GM21528 (cell line): ENCODE results near the gene NYNRIN.
"Not testable (repeated sequence)": the region's sequence is repeated elsewhere in the genome, so short reads cannot be mapped to it uniquely, and the experiment has no call there.

Experiments
- ATAC-seq: cut with Tn5 transposase; IDR thresholded peaks from one replicate; pipeline ENCODE4 v1.9.1; 2021; ENCODE audit warnings: mild to moderate bottlenecking, moderate library complexity; ENCODE audit not compliant: unreplicated experiment, low FRiP score

NYNRIN gene

DNA sequence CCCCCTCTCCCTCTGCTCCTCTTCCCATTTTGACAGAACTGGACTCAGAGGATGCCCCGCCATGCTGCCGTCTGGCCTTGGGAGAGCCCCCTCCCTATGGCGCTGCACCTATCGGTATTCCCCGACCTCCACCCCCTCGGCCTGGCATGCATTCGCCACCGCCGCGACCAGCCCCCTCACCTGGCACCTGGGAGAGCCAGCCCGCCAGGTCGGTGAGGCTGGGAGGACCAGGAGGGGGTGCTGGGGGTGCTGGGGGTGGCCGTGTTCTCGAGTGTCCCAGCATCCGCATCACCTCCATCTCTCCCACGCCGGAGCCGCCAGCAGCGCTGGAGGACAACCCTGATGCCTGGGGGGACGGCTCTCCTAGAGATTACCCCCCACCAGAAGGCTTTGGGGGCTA, 29.3 kb upstream of the NYNRIN start:
- no peak for ATAC-seq

DNA sequence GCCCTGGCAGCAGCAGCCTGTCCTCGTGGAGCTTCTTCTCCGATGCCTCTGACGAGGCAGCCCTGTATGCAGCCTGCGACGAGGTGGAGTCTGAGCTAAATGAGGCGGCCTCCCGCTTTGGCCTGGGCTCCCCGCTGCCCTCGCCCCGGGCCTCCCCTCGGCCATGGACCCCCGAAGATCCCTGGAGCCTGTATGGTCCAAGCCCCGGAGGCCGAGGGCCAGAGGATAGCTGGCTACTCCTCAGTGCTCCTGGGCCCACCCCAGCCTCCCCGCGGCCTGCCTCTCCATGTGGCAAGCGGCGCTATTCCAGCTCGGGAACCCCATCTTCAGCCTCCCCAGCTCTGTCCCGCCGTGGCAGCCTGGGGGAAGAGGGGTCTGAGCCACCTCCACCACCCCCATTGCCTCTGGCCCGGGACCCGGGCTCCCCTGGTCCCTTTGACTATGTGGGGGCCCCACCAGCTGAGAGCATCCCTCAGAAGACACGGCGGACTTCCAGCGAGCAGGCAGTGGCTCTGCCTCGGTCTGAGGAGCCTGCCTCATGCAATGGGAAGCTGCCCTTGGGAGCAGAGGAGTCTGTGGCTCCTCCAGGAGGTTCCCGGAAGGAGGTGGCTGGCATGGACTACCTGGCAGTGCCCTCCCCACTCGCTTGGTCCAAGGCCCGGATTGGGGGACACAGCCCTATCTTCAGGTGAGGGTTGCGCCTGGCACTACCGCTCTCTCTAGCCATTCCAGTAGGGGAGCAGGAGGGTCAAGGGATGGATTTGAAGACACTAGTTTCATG, 28.7 kb upstream of the NYNRIN start:
- no peak for ATAC-seq

DNA sequence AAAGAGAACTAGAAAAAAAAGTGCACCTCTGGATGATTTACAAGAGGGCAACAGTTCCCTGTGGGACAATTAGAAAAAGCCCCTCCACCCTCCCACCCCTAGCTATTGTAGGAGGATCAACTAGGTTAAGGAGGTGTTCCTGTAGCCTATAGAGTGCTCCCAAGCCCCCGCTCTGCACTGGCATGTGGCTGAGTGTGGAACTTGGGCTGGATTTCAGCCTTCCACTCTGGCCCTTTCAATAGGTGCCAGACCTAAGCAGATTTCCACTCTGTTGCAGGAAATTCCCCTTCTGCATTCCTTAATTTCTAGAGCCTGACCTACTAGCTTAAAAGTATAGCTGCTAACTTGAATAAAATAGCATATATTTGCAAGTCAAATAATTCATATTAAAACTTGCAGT, 28.1 kb upstream of the NYNRIN start:
- ATAC-seq, result no peak

DNA sequence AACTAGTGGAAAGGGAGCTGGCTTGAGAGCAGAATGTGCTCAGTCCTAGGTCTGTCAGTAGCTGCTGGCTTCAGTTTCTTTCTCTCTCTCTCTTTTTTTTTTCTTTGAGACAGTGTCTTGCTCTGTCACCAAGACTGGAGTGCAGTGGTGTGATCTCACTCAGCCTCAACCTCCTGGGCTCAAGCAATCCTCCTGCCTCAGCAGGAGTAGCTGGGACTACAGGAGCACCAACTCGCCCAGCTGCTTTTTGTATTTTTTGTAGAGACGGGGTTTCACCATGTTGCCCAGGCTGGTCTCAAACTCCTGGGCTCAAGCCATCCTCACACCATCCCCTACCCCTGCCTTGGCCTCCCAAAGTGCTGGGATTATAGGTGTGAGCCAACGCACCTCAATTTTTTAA, 27.2 kb upstream of the NYNRIN start:
- ATAC-seq, result not testable (repeated sequence)

DNA sequence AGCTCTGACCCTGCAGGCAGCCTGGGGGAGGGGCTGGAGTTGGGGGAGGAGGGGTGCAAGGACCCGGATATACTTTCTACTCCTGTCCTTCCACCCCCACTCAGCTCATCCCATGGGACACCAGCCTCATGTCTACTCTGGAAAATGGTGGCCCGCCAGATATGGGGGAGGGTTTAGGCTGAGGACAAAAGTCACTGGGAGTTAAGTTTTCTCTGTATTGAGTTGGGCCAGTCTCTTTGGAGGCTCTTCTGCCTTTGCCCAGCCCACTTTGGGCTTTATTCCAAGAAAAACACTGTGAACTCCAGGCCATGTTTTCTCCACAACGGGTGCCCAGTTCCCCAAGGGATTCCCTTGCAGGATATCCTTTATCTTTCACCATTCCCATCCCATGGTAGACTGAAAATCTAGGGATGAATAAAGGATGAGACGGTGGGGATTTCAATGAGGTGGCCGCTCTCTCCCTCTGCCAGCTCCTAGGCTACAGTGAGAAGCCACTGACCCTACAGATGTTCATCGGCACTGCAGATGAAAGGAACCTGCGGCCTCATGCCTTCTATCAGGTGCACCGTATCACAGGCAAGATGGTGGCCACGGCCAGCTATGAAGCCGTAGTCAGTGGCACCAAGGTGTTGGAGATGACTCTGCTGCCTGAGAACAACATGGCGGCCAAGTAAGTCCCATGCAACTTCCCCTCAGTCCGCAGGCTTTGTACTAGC, 25.9 kb upstream of the NYNRIN start:
- no peak for ATAC-seq

DNA sequence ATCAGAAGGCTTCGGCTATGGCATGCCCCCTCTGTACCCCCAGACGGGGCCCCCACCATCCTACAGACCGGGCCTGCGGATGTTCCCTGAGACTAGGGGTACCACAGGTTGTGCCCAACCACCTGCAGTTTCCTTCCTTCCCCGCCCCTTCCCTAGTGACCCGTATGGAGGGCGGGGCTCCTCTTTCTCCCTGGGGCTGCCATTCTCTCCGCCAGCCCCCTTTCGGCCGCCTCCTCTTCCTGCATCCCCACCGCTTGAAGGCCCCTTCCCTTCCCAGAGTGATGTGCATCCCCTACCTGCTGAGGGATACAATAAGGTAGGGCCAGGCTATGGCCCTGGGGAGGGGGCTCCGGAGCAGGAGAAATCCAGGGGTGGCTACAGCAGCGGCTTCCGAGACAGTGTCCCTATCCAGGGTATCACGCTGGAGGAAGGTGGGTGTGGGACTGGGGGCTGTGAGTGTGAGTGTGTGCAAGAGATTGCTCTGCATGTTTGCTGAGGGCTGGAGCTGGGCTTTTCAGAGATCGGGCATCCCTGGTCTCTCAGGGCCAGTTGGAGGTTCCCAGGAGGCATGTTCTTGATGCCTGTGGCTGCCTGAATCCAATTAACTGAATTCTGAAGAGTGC, 22.2 kb upstream of the NYNRIN start:
- no peak for ATAC-seq

DNA sequence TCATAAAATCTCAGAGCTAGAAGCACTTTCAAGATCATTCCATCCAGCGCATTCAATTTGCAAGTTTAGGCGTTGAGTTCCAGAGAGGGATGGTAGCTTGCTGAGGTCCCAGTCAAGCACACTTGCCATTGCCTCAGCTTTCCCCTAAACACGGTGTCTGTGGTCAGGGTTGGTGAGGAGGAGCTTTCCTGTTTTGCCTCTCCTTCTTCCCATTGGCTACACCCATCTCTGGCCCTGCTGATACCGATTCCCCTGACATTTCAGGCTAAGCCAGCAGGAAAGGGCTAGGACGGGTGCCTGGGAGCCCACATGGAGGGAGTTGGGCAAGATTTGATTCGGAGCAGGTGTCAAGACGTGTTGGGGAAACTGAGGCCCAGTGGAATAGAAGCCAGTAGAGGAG, 21.7 kb upstream of the NYNRIN start:
- ATAC-seq, result no peak

DNA sequence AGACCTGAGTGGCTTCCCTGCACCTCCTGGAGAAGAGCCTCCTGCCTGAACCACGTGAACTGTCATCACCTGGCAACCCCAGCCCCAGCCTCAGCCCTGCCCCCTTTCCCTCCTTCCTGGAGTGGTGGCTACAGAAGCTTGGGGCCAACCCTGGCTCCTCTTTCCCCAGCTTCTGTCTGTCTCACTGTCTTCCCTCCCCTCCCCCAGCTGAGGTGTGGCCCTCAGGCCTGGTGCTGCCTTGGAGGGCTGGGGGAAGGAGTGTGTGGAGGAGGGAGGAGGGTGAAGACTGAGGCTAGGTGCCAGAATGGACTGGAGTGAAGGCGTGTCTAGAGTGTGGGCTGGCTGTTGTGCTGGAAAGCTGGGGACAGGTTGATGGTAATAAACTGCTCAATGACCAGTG, 21.1 kb upstream of the NYNRIN start:
- no peak for ATAC-seq

DNA sequence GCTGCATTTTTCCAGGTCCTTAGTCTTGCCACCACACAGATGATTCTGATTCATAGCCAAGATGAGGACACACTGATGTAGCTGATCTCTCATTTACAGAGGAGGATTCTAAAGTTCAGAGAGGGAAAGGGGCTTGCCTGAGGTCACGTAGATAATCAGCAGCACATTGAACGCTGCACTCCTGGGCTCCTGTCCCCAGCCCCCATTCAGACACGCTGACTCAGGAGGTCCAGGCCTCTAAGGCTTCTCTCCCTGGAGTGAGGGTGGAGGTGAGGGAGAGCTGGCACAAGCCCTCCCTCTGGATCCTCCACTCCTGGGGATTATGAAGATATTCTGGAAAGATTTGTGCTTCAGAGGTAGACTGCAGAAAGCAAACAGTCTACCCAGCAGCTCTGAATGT, 20.5 kb upstream of the NYNRIN start:
- no peak for ATAC-seq

DNA sequence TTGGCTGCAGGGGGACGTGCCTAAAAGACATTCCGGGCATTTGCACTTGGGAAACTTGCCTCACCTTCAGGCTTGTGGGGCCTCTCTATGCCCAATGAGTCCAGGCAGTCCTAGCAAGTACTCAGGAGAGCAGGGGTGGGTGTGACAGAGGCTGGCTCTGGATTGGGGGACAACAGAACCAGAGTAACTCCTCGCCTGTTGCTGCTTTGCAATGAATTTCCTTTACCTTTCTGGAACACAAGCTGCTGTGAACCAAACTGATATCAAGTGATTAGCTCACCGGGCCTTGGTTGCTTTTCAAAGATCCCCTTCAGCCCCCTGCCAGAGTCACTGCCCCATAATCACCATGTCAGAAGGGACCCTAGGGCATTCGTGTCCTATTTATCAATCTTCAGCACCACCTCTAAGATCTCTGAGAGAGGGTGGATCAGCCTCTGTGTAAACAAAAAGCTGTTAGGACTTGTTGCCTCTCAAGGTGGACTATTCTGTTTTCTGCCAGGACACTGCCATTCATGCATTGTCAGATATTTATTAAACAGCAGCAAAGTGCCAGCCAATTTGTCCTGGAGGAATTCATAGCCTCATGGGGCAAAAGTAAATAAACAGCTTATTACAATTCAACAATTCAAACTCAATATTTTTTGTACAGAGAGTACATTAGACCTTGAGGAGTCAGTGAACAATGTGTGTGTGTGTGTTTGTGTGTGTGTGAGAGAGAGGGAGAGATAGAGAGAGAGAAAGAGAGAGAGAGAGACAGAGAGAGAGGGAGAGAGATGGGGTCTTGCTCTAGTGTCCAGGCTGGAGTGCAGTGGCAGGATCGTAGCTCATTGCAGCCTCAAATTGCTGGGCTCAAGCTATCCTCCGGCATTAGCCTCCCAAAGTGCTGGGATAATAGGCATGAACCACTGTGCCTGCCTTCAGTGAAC, 19.6 kb upstream of the NYNRIN start:
- no peak for ATAC-seq

DNA sequence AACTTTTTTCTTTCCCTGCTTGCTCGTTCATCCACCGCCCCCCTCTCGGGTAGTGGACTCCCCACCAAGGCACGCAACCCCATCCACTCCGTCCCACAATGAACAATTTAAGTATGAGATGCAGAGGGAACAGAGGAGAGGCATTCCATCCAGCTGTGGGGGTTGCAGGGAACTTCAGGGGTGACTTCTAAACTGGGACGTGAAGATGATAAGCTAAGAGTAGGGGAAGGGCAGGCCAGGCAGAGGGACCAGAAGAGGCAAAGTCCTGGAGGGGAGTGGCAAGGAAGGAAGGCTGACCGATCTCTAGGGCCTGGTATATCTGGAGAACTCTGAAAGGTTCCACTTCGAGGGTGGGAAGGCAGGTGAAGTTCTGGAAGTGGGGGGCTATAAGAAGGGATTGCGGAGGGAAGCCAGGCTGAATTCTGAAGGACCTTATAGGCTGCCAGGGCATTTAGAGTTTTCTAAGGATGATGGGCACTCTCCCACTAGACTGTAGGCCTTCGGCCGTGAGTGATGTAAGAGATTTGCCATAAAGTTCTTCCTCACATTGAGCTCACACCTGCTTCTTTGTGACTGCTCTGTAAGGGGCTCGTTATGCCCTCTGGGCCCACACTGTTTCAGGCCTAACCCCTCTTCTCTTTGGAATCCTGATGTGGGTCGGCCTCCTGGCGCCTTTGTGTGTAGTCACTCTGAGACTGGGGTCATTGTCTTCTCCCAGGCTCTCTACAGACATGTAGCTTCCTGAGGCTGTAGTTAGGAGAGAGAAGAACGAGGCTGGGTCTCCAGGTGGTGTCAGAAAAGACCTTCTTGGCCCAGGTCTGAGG, 18.7 kb upstream of the NYNRIN start:
- ATAC-seq, result no peak

DNA sequence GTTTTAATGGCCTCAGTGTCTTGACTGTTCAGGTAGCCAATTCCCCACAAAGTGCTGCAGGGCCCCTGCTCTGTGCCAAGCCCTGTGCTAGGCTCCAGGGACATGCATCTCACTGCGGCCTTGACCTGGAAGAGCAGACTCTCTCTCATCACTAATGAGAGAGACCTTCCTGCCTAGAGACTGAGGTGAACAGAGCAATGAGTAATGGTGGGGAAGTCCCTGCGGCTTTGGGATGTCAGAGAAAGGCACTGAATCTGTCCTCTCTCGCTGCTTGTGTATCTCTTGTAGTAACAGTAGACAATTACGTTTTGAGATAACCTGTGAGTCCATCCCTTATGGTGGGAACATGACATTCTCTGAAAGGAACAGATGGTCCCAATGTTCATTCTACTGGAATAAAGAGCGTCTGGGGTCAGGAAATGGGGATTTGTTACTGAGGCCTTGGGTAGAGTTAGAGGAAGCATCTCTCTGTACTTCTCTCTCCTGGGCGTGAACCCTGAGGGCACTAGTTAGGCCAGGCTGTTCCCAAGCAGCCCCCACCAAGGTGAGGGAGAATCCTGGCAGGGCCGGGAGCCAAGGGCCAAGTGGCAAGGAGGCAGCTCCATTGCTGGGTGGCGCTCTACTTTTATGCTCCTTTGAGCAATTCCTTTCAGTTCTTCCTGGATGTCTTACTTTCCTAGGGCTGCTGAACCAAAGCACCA, 17.3 kb upstream of the NYNRIN start:
- ATAC-seq, result no peak

DNA sequence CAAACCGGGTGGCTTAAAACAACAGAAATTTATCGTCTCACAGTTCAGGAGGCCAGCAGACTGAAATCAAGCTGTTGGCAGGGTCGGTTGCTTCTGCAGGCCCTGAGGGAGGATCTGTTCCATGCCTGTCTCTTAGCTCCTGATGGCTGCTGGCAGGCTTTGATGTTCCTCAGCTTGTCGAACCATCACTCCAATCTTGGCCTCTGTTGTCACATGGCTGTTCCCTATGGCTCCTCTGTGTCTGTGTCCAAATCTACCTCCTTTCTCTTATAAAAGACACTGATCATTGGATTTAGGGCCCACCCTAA, 16.8 kb upstream of the NYNRIN start:
- ATAC-seq, result no peak

DNA sequence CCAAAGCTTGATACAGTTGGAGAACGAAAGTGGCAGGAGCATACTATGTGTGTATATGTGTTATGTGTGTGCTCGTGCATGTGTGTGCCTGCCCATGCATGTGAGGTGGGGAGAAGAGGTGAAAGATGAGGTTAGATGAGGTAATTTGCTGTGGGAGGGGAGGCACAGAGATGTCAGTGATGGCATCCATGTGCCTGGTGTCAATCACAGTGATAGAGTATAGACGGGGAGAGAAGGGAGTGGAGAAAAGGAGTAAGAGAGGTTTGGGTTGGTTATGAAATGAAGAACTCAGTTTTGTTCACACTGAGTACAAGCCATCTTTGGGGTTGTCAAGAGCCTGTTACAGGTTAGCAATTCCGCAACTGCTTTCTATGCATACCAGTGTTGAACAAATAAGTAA, 14.6 kb upstream of the NYNRIN start:
- ATAC-seq, result no peak

DNA sequence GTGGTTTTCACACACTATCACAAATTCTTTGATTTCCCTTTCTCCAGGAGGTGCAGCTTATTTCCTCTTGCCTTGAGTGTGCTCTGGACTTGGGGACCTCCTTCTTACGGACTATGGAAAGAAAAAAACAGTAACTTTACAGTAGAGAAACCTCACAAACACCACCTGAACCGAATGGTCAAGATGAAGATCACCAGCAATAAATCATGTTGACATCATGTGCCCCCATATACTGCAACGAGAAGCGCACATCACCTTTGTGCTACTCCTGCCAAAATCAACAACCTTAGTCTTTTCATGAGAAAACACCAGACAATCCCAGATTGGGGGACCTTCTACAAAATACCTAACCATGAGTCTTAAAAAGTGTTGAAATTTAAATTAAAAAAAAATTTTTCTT, 13.3 kb upstream of the NYNRIN start:
- no peak for ATAC-seq

DNA sequence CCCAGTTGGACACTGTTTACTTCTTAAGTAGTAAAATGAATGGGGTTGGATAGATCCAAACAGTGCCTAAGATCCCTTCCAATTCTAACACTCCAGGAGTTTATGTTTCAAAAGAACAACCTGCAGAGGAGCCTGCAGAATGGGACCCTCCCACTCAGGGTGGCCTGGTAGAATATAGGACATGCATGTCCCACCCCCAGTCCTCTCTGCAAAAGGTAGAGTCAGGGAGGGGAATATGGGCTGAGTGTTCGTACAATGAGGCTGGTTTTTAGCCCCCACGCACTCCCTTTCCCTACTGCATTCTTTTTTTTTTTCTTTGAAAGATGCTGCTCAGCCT, 11.8 kb upstream of the NYNRIN start:
- ATAC-seq, result no peak

DNA sequence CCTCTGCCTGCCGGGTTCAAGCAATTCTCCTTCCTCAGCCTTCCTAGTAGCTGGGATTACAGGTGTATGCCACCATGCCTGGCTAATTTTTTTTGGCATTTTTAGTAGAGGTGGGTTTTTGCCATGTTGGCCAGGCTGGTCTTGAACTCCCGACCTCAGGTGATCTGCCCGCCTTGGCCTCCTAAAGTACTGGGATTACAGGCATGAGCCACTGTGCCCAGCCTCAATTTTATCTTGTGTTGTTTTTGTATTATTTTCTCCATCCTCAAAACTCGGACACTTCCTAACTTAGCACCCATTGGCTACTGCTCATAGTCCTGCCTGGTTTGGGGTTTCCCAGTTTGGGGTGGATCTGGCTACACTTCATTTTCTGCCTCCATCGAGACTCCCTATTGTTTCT, 11.2 kb upstream of the NYNRIN start:
- ATAC-seq, result not testable (repeated sequence)

DNA sequence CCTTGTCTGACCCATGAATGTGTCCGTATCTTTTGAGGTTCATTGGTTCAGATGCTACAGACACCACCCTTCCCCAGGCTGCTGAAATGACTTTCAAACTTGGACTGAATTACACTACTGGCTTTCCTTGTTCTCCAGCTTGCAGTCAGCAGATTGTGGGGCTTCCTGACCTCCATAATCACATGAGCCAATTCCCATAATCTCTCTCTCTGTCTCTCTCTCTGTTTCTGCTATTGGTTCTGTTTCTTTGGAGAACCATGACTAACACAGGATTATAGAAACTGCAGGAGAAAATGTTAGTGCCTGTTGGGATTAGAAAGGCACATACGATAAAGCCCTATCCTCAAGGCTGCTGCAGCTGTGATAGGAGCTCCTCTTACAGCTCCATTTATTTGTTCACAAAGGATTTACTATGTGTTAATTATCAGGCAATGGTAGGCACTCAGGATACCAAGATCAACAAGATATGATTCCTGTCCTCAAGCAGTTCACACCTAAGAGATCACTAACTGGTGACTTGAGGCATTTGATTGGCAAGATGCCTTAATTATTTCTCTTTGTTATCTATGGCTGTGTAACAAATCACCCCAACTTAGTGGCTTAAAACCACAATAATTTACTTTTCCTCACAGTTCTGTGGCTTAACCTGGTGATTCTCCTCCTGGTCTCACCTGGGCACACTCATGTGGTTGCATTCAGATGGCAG, 10.2 kb upstream of the NYNRIN start:
- no peak for ATAC-seq

DNA sequence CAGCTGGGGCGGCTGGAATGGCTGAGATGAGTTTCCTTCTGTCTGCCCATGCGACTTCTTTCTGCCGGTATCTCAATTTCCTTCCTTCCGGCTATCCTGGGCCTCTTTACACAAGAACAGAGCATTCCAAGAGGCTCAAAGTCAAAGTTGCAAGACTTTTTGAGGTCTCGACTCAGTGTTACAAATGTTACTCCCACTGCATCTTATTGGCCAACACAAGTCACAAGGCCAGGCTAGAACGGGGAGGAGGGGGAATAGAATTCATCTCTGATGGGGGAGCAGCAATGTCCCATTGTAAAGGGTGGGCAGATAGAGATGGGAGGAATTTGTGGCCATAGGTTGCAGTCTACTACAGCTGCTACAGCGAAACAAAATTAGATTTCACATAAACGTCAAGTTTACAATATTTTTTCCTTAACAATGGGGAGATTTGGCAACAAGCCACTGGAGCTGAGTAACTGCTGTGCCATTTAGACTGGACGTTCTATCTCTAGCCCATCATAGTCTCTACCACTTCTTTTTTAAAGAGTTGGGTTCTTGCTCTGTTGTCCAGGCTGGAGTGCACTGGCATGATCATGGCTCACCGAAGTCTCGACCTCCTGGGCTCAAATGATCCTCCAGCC, 9.5 kb upstream of the NYNRIN start:
- ATAC-seq, result no peak
